GM18951 (cell line): ENCODE data around the gene CLEC16A.

Source experiments
- POLR2A ChIP-seq: IDR thresholded peaks from 4 replicates; pipeline ENCODE4 v1.6.1; 2011; ENCODE audit warnings: mild to moderate bottlenecking; ENCODE audit not compliant: insufficient read length, insufficient read depth; ENCODE audit errors: extremely low read depth
- in situ Hi-C: fragments of 300-500 bp; cut with MboI; formaldehyde crosslinking; loops from one replicate; pipeline ENCODE4 v1.12.0; 2022; ENCODE audit warnings: low sequenced_read_pairs, mixed read lengths, inconsistent platforms; ENCODE audit not compliant: unreplicated experiment

CLEC16A gene

DNA sequence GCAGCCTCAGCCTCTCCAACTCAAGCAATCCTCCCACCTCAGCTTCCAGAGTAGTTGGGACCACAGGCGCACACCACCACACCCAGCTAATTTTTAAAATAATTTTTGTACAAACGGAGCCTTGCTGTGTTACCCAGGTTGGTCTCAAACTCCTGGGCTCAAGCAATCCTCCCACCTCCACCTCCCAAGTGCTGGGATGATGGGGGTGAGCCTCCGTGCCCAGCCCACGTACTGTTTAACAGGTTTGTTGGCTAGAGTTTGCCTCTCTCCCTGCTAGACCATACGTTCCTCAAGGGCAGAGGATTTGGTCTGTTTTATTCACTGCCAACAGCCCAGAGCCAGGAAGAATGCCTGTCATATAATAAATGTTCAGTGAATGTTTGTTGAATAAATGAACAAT is 285.1 kb downstream of the CLEC16A start:
- in situ Hi-C loops: loop anchor here (25.0 kb wide), 1 partner anchor 267 kb away; no protein-coding TSS in a partner anchor

DNA sequence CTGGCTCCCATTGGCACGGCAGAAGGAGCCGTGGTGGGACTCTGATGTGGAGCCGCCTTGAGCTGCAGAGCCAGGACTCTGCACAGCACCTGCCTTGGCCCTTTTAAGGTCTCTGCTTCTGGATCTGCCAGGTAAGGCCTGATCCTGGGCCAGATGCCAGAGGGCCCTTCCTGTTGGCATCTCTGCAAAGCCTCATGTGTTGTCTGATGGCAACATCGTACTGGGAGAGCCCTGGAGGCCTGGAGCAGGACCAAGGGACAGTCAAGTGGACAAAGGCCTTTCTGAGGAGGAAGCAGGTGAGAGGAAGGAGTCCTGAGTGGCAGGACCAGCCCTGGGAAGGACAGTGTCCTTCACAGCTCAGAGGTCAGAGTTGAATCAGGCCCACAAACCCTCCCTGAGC is 285.5 kb downstream of the CLEC16A start:
- no peak for TF ChIP-seq POLR2A
- in situ Hi-C loops: loop anchor here (25.0 kb wide), 1 partner anchor 268 kb away; no protein-coding TSS in a partner anchor

More for the DNA sequence above, 285.1 kb downstream of the CLEC16A start:
- no peak for TF ChIP-seq POLR2A

DNA sequence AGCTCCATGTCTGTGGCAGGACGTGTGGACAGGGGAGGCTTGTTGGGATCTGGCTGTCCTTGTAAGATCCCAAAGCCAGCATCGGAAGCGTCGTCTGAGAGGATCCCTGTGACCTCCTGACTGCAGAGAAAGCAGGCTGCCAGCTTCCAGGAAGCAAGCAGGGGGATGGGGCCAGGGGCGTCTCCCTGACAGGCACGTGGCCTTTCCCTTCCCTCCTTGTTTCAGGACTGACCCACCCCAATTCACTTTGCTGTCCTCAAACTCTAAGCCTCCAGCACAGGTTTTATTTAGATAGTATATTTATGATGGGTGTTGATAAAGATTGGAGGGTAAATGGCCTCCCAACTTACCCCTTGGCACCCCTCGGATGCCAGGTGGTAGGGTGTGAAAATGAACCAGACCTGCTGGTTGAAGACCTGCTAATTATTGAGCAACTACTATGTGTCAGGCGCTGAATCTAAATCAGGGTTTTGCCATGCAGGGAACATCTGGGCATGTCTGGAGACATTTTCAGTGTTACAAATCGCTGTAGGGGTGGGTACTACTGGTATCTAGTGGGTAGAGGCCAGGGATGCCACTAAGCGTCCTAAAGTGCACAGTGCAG is 287.1 kb downstream of the CLEC16A start:
- in situ Hi-C loops: loop anchor here (25.0 kb wide), 1 partner anchor 269 kb away; no protein-coding TSS in a partner anchor

More for the DNA sequence above, 287.1 kb downstream of the CLEC16A start:
- TF ChIP-seq POLR2A: no peak
